Neural cell (in vitro differentiated cells): ENCODE data around the gene PDE4D.

Experiments used
- CTCF ChIP-seq: fragments of 450-650 bp; IDR thresholded peaks from 2 replicates; pipeline ENCODE4 v1.5.1; 2014; ENCODE audit warnings: antibody characterized with exemption, mild to moderate bottlenecking, moderate library complexity; ENCODE audit not compliant: poor library complexity, severe bottlenecking
- EZH2 ChIP-seq: fragments of 200-600, 300-800 bp; shearing (Covaris generic), sonication (generic); IDR thresholded peaks from 2 replicates; pipeline ENCODE4 v1.6.1; 2014; ENCODE audit warnings: antibody characterized with exemption, low read length, borderline replicate concordance, mild to moderate bottlenecking; ENCODE audit not compliant: insufficient read depth, poor library complexity, severe bottlenecking
- MXI1 ChIP-seq: fragments of 450-650 bp; conservative IDR thresholded peaks from 2 replicates; pipeline ENCODE4 v1.6.1; 2014; ENCODE audit warnings: antibody characterized with exemption, mild to moderate bottlenecking; ENCODE audit not compliant: poor library complexity, severe bottlenecking
- POLR2AphosphoS5 ChIP-seq: IDR thresholded peaks from 2 replicates; pipeline ENCODE4 v1.6.1; 2012
- SMC3 ChIP-seq: fragments of 450-650 bp; conservative IDR thresholded peaks from 2 replicates; pipeline ENCODE4 v1.6.1; 2014; ENCODE audit warnings: antibody characterized with exemption, mild to moderate bottlenecking, moderate library complexity; ENCODE audit not compliant: poor library complexity
- TAF1 ChIP-seq: IDR thresholded peaks from 2 replicates; pipeline ENCODE4 v1.6.1; 2012; ENCODE audit warnings: low read depth

GRCh38 chr5:59829922-59830321 lies 63.6 kb downstream of the PDE4D start:
- no peak for TF ChIP-seq EZH2
- no peak for TF ChIP-seq CTCF
- no peak for TF ChIP-seq TAF1
- TF ChIP-seq MXI1, result no peak
- TF ChIP-seq POLR2AphosphoS5, result peak; percentile 61
- no peak for TF ChIP-seq SMC3
